HepG2 (cell line): ENCODE data around the gene CARD19. TPM values are rescaled to one million over a fixed set of nuclear protein-coding genes. Genes with fewer than 3 reads are reported as not detected.

Experiments used
- ATAD3A ChIP-seq: sonication (generic); formaldehyde crosslinking; IDR thresholded peaks from 2 replicates; pipeline ENCODE4 v1.4.0; 2020; ENCODE audit warnings: missing genetic modification reagents
- CCAR2 ChIP-seq: fragments of 200-400 bp; formaldehyde crosslinking; optimal IDR thresholded peaks from 2 replicates; pipeline ENCODE3; 2018; ENCODE audit warnings: low read depth, mild to moderate bottlenecking, low read length, moderate library complexity
- FLYWCH1 ChIP-seq: sonication (generic); formaldehyde crosslinking; IDR thresholded peaks from 2 replicates; pipeline ENCODE4 v1.8.1; 2023; ENCODE audit warnings: mild to moderate bottlenecking, missing genetic modification reagents
- NFATC3 ChIP-seq: sonication (generic); formaldehyde crosslinking; IDR thresholded peaks from 2 replicates; pipeline ENCODE4 v1.5.1; 2020; ENCODE audit warnings: mild to moderate bottlenecking, missing genetic modification reagents
- NFIC ChIP-seq: IDR thresholded peaks from 2 replicates; pipeline ENCODE4 v1.6.1; 2012; ENCODE audit warnings: mild to moderate bottlenecking, low read length, inconsistent platforms
- NPAS2 ChIP-seq: sonication (generic); formaldehyde crosslinking; IDR thresholded peaks from 2 replicates; pipeline ENCODE4 v1.8.0; 2022; ENCODE audit warnings: mild to moderate bottlenecking, missing genetic modification reagents, borderline replicate concordance
- SP140L ChIP-seq: sonication (generic); formaldehyde crosslinking; IDR thresholded peaks from 2 replicates; pipeline ENCODE4 v1.4.0; 2020; ENCODE audit warnings: missing genetic modification reagents, borderline replicate concordance
- SSRP1 ChIP-seq: IDR thresholded peaks from 2 replicates; pipeline ENCODE4 v1.6.1; 2016; ENCODE audit warnings: control low read depth
- TBX3 ChIP-seq: fragments of 450-650 bp; IDR thresholded peaks from 2 replicates; pipeline ENCODE4 v1.6.1; 2017; ENCODE audit warnings: antibody characterized with exemption, mild to moderate bottlenecking, inconsistent platforms, borderline replicate concordance
- ZC3H4 ChIP-seq: sonication (generic); formaldehyde crosslinking; IDR thresholded peaks from 2 replicates; pipeline ENCODE4 v1.4.0; 2020; ENCODE audit warnings: missing genetic modification reagents, borderline replicate concordance
- ZFP82 ChIP-seq: sonication (generic); formaldehyde crosslinking; IDR thresholded peaks from 2 replicates; pipeline ENCODE4 v1.5.1; 2020; ENCODE audit warnings: mild to moderate bottlenecking, missing genetic modification reagents, borderline replicate concordance
- ZNF350 ChIP-seq: sonication (generic); formaldehyde crosslinking; IDR thresholded peaks from 2 replicates; pipeline ENCODE4 v1.4.0; 2020; ENCODE audit warnings: mild to moderate bottlenecking, low read depth, missing genetic modification reagents, borderline replicate concordance
- ZNF451 ChIP-seq: sonication (generic); formaldehyde crosslinking; IDR thresholded peaks from 2 replicates; pipeline ENCODE4 v1.5.0; 2020; ENCODE audit warnings: mild to moderate bottlenecking, missing genetic modification reagents
- ZNF549 ChIP-seq: sonication (generic); formaldehyde crosslinking; IDR thresholded peaks from 2 replicates; pipeline ENCODE4 v1.5.0; 2020; ENCODE audit warnings: missing genetic modification reagents
- polyA plus RNA-seq, 8 experiments: library from polyadenylated mRNA; depleted of rRNA in 3 of 8; stranded (reverse) in 7 of 8; unstranded in 1 of 8; fragments of >200 nt; fragmentation: Illumina TruSeq in 4 of 8; extraction: Trizol in 4 of 8; gene quantifications; 2 replicates each; pipeline versions ENCODE4 v1.2.1 to v1.2.3, GENCODE V29; 2011 to 2016; ENCODE audit warnings: low read depth in 4 of 8, missing spikeins in 1 of 8, mixed read lengths in 1 of 8; ENCODE audit not compliant: insufficient read depth in 1 of 8
- total RNA-seq, 5 experiments: library from RNA; depleted of rRNA; stranded (reverse); fragments of >200 nt; fragmentation: Illumina TruSeq; extraction: Trizol; gene quantifications; 2 replicates each; pipeline ENCODE4 v1.2.3, GENCODE V29; 2016; ENCODE audit warnings: low read depth in 1 of 5
- TF ChIP-seq, protein P1 (sequence below): sonication (generic); formaldehyde crosslinking; IDR thresholded peaks from 2 replicates; pipeline ENCODE4 v1.4.0; 2020; ENCODE audit warnings: mild to moderate bottlenecking, missing genetic modification reagents
- TF ChIP-seq, protein P2 (sequence below): sonication (generic); formaldehyde crosslinking; IDR thresholded peaks from 2 replicates; pipeline ENCODE4 v1.4.0; 2020; ENCODE audit warnings: missing genetic modification reagents, borderline replicate concordance
- TF ChIP-seq, protein P3 (sequence below), 2 experiments: sonication (generic) in 1 of 2; formaldehyde crosslinking in 1 of 2; IDR thresholded peaks; 2 replicates each; pipeline versions ENCODE4 v1.4.0 to v1.6.1; 2016 to 2020; ENCODE audit warnings: borderline replicate concordance in 1 of 2, low read depth in 1 of 2, mild to moderate bottlenecking in 1 of 2, missing genetic modification reagents in 1 of 2

Gene CARD19
- total and polyA plus RNA-seq, 2 of the 13 experiments (the other 11 are each of a cell fraction or from before 2014, with no cell fraction given), result 18.4 to 47.2 TPM

DNA sequence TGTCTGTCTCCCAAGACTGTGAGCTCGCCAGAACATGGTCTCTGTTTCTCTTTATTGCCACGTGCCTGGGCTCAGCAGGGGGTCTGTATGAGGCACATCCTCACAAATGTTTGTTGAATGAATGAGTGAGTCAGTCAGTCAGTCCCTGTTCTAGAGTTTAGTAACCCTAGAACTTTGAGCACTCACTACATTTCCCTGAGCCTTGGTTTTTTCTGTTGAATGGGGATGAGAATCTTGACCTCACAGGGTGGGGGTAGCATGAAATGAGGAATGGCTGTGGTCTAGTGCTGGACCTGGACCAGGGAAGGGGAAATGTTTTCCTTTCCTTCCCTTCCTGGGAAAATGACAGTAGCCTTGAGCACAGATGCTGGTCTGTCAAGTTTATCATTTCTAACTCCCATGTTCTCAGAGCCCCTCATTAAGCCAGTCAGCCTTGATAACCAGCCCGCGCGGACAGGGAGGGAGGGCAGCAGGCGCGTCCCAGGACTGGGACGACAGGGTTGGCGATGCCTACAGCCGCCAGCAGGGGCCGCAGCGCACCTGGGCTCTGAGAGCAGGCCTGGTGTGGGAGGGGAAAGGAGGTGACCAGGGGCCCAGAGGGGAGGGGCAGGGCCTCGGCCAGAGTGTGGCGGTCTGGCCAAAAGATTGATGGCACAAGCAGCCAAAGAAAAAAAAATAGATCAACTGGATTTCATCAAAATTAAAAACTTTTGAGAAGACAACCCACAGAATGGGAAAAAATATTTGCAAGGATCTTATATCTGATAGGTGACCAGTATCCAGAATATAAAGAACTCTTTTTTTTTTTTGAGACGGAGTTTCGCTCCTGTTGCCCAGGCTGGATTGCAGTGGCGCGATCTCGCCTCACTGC lies 63.8 kb downstream of the CARD19 start (continued):
- TF ChIP-seq NFIC, result no peak
- 0 out of 2 replicates have a peak, but pooled peaks have one; percentile 52 for TF ChIP-seq ZNF451 (CRISPR knock-in tag)
- no peak for TF ChIP-seq ZC3H4 (CRISPR knock-in tag)
- TF ChIP-seq TBX3, result no peak
- no peak for TF ChIP-seq ZFP82
- TF ChIP-seq, protein P1, sequence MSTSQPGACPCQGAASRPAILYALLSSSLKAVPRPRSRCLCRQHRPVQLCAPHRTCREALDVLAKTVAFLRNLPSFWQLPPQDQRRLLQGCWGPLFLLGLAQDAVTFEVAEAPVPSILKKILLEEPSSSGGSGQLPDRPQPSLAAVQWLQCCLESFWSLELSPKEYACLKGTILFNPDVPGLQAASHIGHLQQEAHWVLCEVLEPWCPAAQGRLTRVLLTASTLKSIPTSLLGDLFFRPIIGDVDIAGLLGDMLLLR (CRISPR knock-in tag), result no peak
- no peak for TF ChIP-seq NPAS2 (CRISPR knock-in tag)
- TF ChIP-seq NFATC3 (CRISPR knock-in tag), result no peak
- TF ChIP-seq FLYWCH1 (CRISPR knock-in tag), result no peak
- TF ChIP-seq ZNF549, result no peak
- TF ChIP-seq, protein P2, sequence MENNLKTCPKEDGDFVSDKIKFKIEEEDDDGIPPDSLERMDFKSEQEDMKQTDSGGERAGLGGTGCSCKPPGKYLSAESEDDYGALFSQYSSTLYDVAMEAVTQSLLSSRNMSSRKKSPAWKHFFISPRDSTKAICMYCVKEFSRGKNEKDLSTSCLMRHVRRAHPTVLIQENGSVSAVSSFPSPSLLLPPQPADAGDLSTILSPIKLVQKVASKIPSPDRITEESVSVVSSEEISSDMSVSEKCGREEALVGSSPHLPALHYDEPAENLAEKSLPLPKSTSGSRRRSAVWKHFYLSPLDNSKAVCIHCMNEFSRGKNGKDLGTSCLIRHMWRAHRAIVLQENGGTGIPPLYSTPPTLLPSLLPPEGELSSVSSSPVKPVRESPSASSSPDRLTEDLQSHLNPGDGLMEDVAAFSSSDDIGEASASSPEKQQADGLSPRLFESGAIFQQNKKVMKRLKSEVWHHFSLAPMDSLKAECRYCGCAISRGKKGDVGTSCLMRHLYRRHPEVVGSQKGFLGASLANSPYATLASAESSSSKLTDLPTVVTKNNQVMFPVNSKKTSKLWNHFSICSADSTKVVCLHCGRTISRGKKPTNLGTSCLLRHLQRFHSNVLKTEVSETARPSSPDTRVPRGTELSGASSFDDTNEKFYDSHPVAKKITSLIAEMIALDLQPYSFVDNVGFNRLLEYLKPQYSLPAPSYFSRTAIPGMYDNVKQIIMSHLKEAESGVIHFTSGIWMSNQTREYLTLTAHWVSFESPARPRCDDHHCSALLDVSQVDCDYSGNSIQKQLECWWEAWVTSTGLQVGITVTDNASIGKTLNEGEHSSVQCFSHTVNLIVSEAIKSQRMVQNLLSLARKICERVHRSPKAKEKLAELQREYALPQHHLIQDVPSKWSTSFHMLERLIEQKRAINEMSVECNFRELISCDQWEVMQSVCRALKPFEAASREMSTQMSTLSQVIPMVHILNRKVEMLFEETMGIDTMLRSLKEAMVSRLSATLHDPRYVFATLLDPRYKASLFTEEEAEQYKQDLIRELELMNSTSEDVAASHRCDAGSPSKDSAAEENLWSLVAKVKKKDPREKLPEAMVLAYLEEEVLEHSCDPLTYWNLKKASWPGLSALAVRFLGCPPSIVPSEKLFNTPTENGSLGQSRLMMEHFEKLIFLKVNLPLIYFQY, result peak; percentile 61; the same call in 1 of the 2 replicates
- peak; percentile 50; the same call in 1 of the 2 replicates for TF ChIP-seq ZNF350 (CRISPR knock-in tag)
- TF ChIP-seq SSRP1 (CRISPR knock-in tag), result no peak
- TF ChIP-seq CCAR2, result no peak
- no peak for TF ChIP-seq ATAD3A (CRISPR knock-in tag)
- TF ChIP-seq, protein P3, sequence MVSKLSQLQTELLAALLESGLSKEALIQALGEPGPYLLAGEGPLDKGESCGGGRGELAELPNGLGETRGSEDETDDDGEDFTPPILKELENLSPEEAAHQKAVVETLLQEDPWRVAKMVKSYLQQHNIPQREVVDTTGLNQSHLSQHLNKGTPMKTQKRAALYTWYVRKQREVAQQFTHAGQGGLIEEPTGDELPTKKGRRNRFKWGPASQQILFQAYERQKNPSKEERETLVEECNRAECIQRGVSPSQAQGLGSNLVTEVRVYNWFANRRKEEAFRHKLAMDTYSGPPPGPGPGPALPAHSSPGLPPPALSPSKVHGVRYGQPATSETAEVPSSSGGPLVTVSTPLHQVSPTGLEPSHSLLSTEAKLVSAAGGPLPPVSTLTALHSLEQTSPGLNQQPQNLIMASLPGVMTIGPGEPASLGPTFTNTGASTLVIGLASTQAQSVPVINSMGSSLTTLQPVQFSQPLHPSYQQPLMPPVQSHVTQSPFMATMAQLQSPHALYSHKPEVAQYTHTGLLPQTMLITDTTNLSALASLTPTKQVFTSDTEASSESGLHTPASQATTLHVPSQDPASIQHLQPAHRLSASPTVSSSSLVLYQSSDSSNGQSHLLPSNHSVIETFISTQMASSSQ (IDR thresholded peaks at IDR 0.05; ENCODE audit: low read depth), result no peak
- TF ChIP-seq, protein P3 (CRISPR knock-in tag; IDR thresholded peaks at IDR 0.05; ENCODE audit: borderline replicate concordance), result no peak
- no peak for TF ChIP-seq SP140L (CRISPR knock-in tag)
